ENCODE measurements around the gene BCO1.

DNA sequence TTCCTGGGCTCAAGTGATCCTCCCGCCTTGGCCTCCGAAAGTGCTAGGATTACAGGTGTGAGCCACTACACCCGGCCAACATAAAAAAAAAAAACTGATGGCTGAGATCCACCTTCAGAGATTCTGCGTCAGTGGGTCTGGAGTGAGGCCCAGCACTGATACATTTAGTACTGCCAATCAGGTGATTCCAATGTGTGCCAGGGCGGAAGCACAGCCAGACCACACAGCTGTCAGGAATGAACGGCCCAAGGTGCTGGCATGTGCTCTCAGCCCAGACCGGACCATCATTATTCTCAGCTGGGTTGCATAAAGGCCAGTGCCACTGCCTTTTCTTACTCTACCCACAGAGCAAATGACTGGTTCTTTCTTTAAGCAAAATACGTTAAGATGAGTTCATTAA is 1.2 kb upstream of the BCO1 start:
- TF ChIP-seq POLR2AphosphoS5 (IDR thresholded peaks at IDR 0.05) (peak; percentile 98), CTCF (IDR thresholded peaks at IDR 0.05) (no peak)

Data from prostate gland (tissue), 2 donors.